ENCODE data around the gene EFNB1.

The EFNB1 gene

GRCh38 chrX:68870357-68870756 lies 41.5 kb downstream of the EFNB1 start:
- Histone ChIP-seq H3K14ac (ENCODE audit: low read length in 2 of 2) (no peak overlapping the region), H3K9me3 (ENCODE audit: control insufficient read depth, low read length) (peaks cover 4% of the 10 kb centered on the region), H3K79me1 (replicated peaks; ENCODE audit: low read length, poor library complexity, severe bottlenecking) (no peaks in the 10 kb centered on the region), H3K4me2 (ENCODE audit: low read length, poor library complexity, severe bottlenecking) (no peak overlapping the region), H3K4ac (ENCODE audit: low read depth in 1 of 2, low read length in 2 of 2) (no peak overlapping the region), H2BK120ac (ENCODE audit: low read depth, low read length) (no peak overlapping the region), H2BK12ac (ENCODE audit: low read length in 2 of 2) (no peak overlapping the region), H3K23ac (ENCODE audit: low read length in 2 of 2) (no peak overlapping the region), H2BK5ac (ENCODE audit: low read depth, low read length, poor library complexity, severe bottlenecking) (no peak overlapping the region), H3K36me3 (ENCODE audit: control insufficient read depth in 1 of 2, insufficient read depth in 2 of 2, low read depth in 1 of 2, low read length in 2 of 2) (no peaks in the 10 kb centered on the region), H3K18ac (ENCODE audit: low read depth in 1 of 2, low read length in 2 of 2) (no peak overlapping the region), H2AFZ (ENCODE audit: low read depth, low read length) (no peak overlapping the region), H3K9ac (ENCODE audit: low read length) (no peak overlapping the region), H2AK5ac (ENCODE audit: low read length, severe bottlenecking) (no peak overlapping the region), H4K91ac (ENCODE audit: low read length) (no peak overlapping the region), H3K27me3 (ENCODE audit: control insufficient read depth in 1 of 2, insufficient read depth in 1 of 2, low read length in 2 of 2) (peaks cover 0 to 86% of the 10 kb centered on the region in 2 experiments), H3K4me1 (ENCODE audit: control insufficient read depth, insufficient read depth, low read depth, low read length) (peaks cover 9% of the 10 kb centered on the region), H3K27ac (ENCODE audit: low read length, poor library complexity, severe bottlenecking) (no peak overlapping the region), H2BK15ac (ENCODE audit: low read depth, poor library complexity, severe bottlenecking) (no peak overlapping the region), H4K8ac (ENCODE audit: low read length) (no peak overlapping the region), H3K4me3 (ENCODE audit: insufficient read depth in 1 of 2, low read depth in 1 of 2, low read length in 2 of 2) (no peak overlapping the region)
- no peak for DNase-seq
- WGBS, result 86% methylated on average over 1 of the region's 3 CpGs

- Histone ChIP-seq H2AK5ac (ENCODE audit: low read length, severe bottlenecking) (no peak overlapping the region), H3K27ac (ENCODE audit: low read length, poor library complexity, severe bottlenecking) (no peak overlapping the region), H4K8ac (ENCODE audit: low read length) (no peak overlapping the region), H2BK5ac (ENCODE audit: low read depth, low read length, poor library complexity, severe bottlenecking) (no peak overlapping the region), H2BK15ac (ENCODE audit: low read depth, poor library complexity, severe bottlenecking) (no peak overlapping the region), H3K4me1 (ENCODE audit: control insufficient read depth, insufficient read depth, low read depth, low read length) (peaks cover 8% of the 10 kb centered on the region), H3K4ac (ENCODE audit: low read depth in 1 of 2, low read length in 2 of 2) (no peak overlapping the region), H4K91ac (ENCODE audit: low read length) (no peak overlapping the region), H3K27me3 (ENCODE audit: control insufficient read depth in 1 of 2, insufficient read depth in 1 of 2, low read length in 2 of 2) (peaks cover 0 to 87% of the 10 kb centered on the region in 2 experiments), H3K18ac (ENCODE audit: low read depth in 1 of 2, low read length in 2 of 2) (no peak overlapping the region), H3K14ac (ENCODE audit: low read length in 2 of 2) (no peak overlapping the region), H3K23ac (ENCODE audit: low read length in 2 of 2) (no peak overlapping the region), H3K36me3 (ENCODE audit: control insufficient read depth in 1 of 2, insufficient read depth in 2 of 2, low read depth in 1 of 2, low read length in 2 of 2) (no peaks in the 10 kb centered on the region), H2AFZ (ENCODE audit: low read depth, low read length) (no peak overlapping the region), H3K9me3 (ENCODE audit: control insufficient read depth, low read length) (peaks cover 4% of the 10 kb centered on the region), H2BK120ac (ENCODE audit: low read depth, low read length) (no peak overlapping the region), H3K9ac (ENCODE audit: low read length) (no peak overlapping the region), H3K4me2 (ENCODE audit: low read length, poor library complexity, severe bottlenecking) (no peak overlapping the region), H3K79me1 (replicated peaks; ENCODE audit: low read length, poor library complexity, severe bottlenecking) (no peaks in the 10 kb centered on the region), H3K4me3 (ENCODE audit: insufficient read depth in 1 of 2, low read depth in 1 of 2, low read length in 2 of 2) (no peak overlapping the region), H2BK12ac (ENCODE audit: low read length in 2 of 2) (no peak overlapping the region)
- DNase-seq, result no peak
- 33% methylated on average over 1 of the region's 2 CpGs for WGBS
Observed at GRCh38 chrX:68872171-68872570, 43.4 kb downstream of the EFNB1 start.

GRCh38 chrX:68874076-68874475 lies 45.3 kb downstream of the EFNB1 start:
- H3K27me3 ChIP-seq (ENCODE audit: control insufficient read depth in 1 of 2, insufficient read depth in 1 of 2, low read length in 2 of 2), result peaks cover 0 to 82% of the 10 kb centered on the region in 2 experiments
- no peak overlapping the region for H3K4ac ChIP-seq (ENCODE audit: low read depth in 1 of 2, low read length in 2 of 2)
- H3K9ac ChIP-seq (ENCODE audit: low read length), result no peak overlapping the region
- H3K9me3 ChIP-seq (ENCODE audit: control insufficient read depth, low read length), result peaks cover 4% of the 10 kb centered on the region
- H2AFZ ChIP-seq (ENCODE audit: low read depth, low read length), result no peak overlapping the region
- no peak overlapping the region for H3K4me3 ChIP-seq (ENCODE audit: insufficient read depth in 1 of 2, low read depth in 1 of 2, low read length in 2 of 2)
- no peak overlapping the region for H2BK12ac ChIP-seq (ENCODE audit: low read length in 2 of 2)
- no peak overlapping the region for H4K91ac ChIP-seq (ENCODE audit: low read length)
- H2BK5ac ChIP-seq (ENCODE audit: low read depth, low read length, poor library complexity, severe bottlenecking), result no peak overlapping the region
- no peaks in the 10 kb centered on the region for H3K79me1 ChIP-seq (replicated peaks; ENCODE audit: low read length, poor library complexity, severe bottlenecking)
- H3K4me1 ChIP-seq (ENCODE audit: control insufficient read depth, insufficient read depth, low read depth, low read length), result no peaks in the 10 kb centered on the region
- 94% methylated on average over 3 of the region's 3 CpGs for WGBS
- H3K14ac ChIP-seq (ENCODE audit: low read length in 2 of 2), result no peak overlapping the region
- no peak overlapping the region for H3K27ac ChIP-seq (ENCODE audit: low read length, poor library complexity, severe bottlenecking)
- no peak overlapping the region for H2BK120ac ChIP-seq (ENCODE audit: low read depth, low read length)
- H3K23ac ChIP-seq (ENCODE audit: low read length in 2 of 2), result no peak overlapping the region
- H4K8ac ChIP-seq (ENCODE audit: low read length), result no peak overlapping the region
- DNase-seq, result no peak
- H3K4me2 ChIP-seq (ENCODE audit: low read length, poor library complexity, severe bottlenecking), result no peak overlapping the region
- no peak overlapping the region for H2BK15ac ChIP-seq (ENCODE audit: low read depth, poor library complexity, severe bottlenecking)
- no peak overlapping the region for H3K18ac ChIP-seq (ENCODE audit: low read depth in 1 of 2, low read length in 2 of 2)
- no peak overlapping the region for H2AK5ac ChIP-seq (ENCODE audit: low read length, severe bottlenecking)
- no peaks in the 10 kb centered on the region for H3K36me3 ChIP-seq (ENCODE audit: control insufficient read depth in 1 of 2, insufficient read depth in 2 of 2, low read depth in 1 of 2, low read length in 2 of 2)

- H3K4me2 ChIP-seq (ENCODE audit: low read length, poor library complexity, severe bottlenecking), result no peak overlapping the region
- no peak overlapping the region for H3K14ac ChIP-seq (ENCODE audit: low read length in 2 of 2)
- no peak overlapping the region for H3K9ac ChIP-seq (ENCODE audit: low read length)
- no peak overlapping the region for H3K4ac ChIP-seq (ENCODE audit: low read depth in 1 of 2, low read length in 2 of 2)
- no peak overlapping the region for H3K18ac ChIP-seq (ENCODE audit: low read depth in 1 of 2, low read length in 2 of 2)
- no peaks in the 10 kb centered on the region for H3K79me1 ChIP-seq (replicated peaks; ENCODE audit: low read length, poor library complexity, severe bottlenecking)
- H2BK5ac ChIP-seq (ENCODE audit: low read depth, low read length, poor library complexity, severe bottlenecking), result no peak overlapping the region
- H2BK12ac ChIP-seq (ENCODE audit: low read length in 2 of 2), result no peak overlapping the region
- no peak overlapping the region for H4K8ac ChIP-seq (ENCODE audit: low read length)
- peaks cover 12 to 70% of the 10 kb centered on the region in 2 experiments for H3K27me3 ChIP-seq (ENCODE audit: control insufficient read depth in 1 of 2, insufficient read depth in 1 of 2, low read length in 2 of 2)
- H2AK5ac ChIP-seq (ENCODE audit: low read length, severe bottlenecking), result no peak overlapping the region
- no peak overlapping the region for H3K27ac ChIP-seq (ENCODE audit: low read length, poor library complexity, severe bottlenecking)
- no peaks in the 10 kb centered on the region for H3K4me1 ChIP-seq (ENCODE audit: control insufficient read depth, insufficient read depth, low read depth, low read length)
- H3K9me3 ChIP-seq (ENCODE audit: control insufficient read depth, low read length), result no peaks in the 10 kb centered on the region
- H2BK15ac ChIP-seq (ENCODE audit: low read depth, poor library complexity, severe bottlenecking), result no peak overlapping the region
- H4K91ac ChIP-seq (ENCODE audit: low read length), result no peak overlapping the region
- H2AFZ ChIP-seq (ENCODE audit: low read depth, low read length), result no peak overlapping the region
- WGBS, result 82% methylated on average over 6 of the region's 6 CpGs
- DNase-seq, result no peak
- no peak overlapping the region for H3K4me3 ChIP-seq (ENCODE audit: insufficient read depth in 1 of 2, low read depth in 1 of 2, low read length in 2 of 2)
- no peak overlapping the region for H2BK120ac ChIP-seq (ENCODE audit: low read depth, low read length)
- no peak overlapping the region for H3K23ac ChIP-seq (ENCODE audit: low read length in 2 of 2)
- no peaks in the 10 kb centered on the region for H3K36me3 ChIP-seq (ENCODE audit: control insufficient read depth in 1 of 2, insufficient read depth in 2 of 2, low read depth in 1 of 2, low read length in 2 of 2)
Observed at GRCh38 chrX:68876731-68877130, 47.9 kb downstream of the EFNB1 start.
